ENCODE results near the gene ZMYND10. TPM values are rescaled to one million over a fixed set of nuclear protein-coding genes. Genes with fewer than 3 reads are reported as not detected.

ZMYND10 gene
- under 0.01 and 0.20 TPM in 2 replicates for total RNA-seq

DNA sequence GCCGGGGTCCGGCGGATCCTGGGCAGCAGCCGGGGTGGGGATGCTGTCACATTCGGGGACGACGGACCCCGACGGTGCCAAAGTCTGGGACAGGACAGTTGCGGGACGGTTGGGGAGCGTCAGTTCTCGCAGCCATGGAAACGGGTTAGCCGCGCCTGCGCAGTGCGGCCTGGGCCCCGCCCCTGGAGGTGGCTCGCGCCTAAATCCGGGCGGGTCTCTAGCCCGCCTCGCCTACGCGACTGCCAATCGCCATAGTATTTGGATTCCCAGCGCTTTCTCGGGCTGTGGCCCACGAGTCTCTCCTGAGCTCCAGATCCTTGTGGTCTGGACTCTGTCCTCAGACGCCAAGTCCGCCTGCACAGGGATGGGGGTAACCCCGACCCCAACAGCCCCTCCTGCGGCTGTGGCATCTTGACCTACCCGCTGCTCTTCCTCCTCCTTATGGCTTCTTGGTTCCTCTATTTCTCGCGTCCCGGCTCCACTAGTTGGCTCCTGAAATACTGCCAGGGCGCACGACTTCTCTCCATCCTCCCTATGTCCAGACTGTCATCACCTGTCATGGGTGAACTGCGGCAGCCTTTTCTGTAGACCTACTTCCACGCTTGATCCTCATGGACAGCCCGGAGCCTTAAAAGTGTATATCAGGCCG lies at the start of gene ZMYND10:
Gene ZMYND10 (minus strand): TSS at position 147 of the 649 bp plus-strand sequence. CDS start 153 bp downstream, outside the sequence.

DNA sequence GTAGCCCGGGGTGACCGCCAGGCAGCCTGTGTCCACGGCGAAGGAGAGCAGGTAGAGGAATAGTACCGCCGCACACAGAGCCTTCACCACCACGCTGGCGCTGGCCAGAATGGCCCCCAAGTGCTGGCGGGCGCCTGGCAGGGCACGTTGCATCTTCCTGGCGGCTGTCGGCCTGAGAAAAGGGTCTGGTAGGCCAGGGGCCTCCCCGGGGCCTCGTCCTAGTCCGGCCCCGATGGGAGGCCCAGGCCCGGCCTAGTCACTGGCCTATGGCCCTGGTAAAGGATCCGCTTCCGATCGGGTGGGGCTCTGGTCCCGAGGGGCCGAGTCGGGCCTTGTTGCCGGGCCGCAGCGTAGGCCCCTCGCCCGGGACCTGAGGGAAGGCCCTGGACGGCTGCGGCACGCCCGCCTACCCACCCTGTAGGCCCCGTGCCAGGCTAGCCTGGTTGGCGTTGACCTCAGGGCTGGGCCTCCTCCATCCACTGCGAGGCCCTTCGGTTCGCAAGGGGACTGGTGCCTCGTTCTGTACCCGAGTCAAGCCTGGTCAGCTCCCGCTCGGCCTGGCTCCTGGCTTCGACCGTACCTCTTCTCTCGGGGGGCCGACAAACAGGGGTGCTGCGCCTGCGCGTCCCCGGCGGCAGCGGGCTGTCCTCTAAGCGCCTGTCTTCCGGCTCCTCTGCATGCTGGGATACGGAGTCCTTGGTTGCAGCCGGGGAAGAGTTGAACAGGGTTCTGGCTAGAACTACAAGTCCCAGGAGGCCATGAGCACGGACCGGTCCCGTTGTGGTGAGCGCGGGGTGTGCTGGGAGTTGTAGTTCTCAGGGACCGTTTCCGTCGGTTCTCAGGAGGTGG lies 13.6 kb upstream of the ZMYND10 start, which contains the start of gene TMEM115:
Gene TMEM115 (minus strand): TSS at position 611 of the 849 bp plus-strand sequence. CDS start 458 bp downstream, at position 153.

DNA sequence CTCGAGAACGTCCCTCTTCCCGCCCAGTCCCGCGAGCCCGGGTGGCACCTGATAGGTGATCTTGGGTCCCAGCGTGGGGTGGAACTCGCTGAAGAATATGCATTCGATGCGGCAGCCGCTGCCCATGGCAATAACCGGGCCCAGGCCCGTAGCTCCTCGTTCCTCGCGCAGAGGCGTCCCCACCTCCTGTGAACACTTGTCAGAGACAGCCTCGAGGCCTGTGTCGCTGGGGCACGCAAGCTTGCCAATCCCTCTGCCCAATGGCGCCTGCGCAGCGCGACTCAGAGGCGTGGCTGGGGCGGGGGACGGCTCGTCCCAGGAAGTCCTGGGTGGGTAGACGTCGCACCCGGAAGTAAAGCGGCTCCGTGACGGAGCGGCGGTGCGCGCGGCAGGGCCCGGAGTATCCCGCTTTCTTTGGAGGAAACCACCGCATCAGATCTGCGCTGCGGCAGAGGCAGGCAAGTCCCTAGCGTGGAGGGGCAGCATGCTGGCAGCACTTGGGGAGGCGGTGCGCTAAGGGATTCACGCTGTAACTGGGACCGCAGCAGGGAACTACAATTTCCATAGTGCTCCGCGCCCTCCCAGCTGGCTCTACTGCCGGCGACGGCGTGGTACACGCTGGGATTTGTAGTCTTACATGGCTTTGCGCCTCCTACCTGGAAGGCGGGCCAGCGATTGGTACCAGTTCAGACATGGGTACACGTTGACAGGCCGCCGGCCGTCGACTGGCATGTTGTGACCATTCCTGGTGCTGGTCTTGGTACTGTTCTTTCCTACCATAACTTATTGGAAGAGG lies 5.2 kb upstream of the ZMYND10 start, which contains the start of the genes CYB561D2 and NPRL2:
Gene CYB561D2 (plus strand): TSS at position 336 of the 796 bp plus-strand sequence. CDS start 572 bp downstream, outside the sequence.
Gene NPRL2 (minus strand): TSS at position 249 of the 796 bp plus-strand sequence. CDS start 123 bp downstream, at position 126.

DNA sequence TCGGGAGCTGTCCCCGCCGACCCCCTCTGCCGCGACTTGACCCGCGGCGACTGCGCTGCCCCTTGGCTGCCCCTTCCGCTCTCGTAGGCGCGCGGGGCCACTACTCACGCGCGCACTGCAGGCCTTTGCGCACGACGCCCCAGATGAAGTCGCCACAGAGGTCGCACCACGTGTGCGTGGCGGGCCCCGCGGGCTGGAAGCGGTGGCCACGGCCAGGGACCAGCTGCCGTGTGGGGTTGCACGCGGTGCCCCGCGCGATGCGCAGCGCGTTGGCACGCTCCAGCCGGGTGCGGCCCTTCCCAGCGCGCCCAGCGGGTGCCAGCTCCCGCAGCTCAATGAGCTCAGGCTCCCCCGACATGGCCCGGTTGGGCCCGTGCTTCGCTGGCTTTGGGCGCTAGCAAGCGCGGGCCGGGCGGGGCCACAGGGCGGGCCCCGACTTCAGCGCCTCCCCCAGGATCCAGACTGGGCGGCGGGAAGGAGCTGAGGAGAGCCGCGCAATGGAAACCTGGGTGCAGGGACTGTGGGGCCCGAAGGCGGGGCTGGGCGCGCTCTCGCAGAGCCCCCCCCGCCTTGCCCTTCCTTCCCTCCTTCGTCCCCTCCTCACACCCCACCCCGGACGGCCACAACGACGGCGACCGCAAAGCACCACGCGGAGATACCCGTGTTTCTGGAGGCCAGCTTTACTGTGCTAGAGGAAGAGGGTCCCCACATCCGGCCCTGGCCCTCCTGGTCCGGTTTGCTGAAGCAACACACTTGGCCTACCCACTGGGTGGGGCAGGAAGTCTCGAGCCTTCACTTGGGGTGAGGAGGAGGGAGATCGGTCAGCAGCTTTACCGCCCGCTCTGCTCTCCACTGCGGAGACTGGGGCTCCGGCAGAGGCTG lies 4.8 kb downstream of the ZMYND10 start, which contains the start of gene RASSF1:
Gene RASSF1 (minus strand): TSS at position 389 of the 882 bp plus-strand sequence. CDS start 31 bp downstream, at position 358.

DNA sequence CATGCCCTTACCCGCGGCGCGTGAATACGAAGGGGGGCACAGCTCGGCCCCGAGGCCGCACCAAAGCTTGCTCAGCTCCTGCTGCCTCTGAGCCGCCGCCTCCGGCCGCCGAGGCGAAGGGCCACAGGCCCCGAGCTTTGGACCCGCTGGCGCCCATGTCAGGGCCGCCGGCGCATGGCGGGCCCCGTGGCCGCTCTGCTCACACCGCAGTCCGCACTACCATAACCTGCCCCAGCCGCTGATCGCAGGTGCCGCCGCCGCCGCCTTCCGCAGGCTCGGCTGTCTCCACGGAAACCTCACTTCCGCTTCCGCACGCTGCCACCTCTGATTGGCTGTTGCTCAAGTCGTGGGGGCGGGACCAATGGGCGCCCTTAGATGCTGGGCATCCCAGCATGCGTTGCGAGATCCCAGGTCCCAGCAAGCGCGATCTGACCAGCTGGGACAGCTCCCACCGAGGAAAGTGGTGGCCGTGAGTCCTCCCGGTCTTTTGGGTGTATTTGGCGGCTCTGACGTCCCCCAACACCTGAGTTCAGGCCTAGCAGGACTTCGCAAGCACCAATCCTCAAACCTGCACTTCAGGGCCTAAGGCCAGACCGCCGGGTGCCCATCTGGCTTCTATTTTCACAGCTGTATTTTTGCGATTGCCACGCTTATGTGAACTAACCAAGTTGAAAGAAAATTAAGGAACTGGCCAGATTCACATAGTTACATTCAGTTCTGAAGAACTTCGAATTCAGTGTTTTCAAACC lies 17.4 kb downstream of the ZMYND10 start, which contains the start of gene TUSC2:
Gene TUSC2 (minus strand): TSS at position 281 of the 749 bp plus-strand sequence. CDS start 124 bp downstream, at position 157.

DNA sequence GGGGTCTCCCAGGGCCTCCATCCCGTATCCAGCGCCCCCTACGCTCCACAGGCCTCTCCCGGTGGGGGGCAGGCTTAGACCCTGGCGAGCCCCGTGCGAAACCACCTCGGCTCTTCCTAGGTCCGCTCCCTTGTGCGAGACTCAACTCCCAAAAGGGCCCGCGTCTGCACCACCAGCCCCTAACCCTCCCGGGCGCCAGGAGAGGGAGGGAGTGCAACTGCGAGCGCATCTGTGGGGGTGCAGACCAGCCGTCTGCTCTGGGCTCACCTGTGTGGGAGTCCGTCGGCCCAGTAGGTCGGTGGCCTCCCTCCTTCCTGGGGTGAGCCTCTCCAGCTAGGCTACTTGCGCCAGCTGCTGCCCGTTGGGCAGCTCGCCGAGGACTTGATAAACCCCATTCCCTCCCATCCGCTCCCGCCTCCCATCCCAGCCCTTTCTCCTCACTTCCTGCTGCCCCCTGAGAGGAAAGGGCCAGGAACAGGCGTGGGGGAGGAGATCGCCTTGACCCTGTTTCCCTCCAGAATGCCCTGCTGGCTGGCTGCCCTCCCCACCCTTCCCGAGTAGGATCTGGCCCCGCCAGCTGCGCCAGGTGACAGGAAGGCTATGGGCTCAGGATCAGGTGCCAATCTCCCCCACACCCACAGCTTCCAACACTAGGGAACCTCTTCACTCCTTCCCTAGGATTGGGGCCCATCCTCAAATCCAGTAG lies 23.0 kb downstream of the ZMYND10 start, which contains the start of gene HYAL2:
Gene HYAL2 (minus strand): TSS at position 360 of the 706 bp plus-strand sequence. CDS start 2,256 bp downstream, outside the sequence.

DNA sequence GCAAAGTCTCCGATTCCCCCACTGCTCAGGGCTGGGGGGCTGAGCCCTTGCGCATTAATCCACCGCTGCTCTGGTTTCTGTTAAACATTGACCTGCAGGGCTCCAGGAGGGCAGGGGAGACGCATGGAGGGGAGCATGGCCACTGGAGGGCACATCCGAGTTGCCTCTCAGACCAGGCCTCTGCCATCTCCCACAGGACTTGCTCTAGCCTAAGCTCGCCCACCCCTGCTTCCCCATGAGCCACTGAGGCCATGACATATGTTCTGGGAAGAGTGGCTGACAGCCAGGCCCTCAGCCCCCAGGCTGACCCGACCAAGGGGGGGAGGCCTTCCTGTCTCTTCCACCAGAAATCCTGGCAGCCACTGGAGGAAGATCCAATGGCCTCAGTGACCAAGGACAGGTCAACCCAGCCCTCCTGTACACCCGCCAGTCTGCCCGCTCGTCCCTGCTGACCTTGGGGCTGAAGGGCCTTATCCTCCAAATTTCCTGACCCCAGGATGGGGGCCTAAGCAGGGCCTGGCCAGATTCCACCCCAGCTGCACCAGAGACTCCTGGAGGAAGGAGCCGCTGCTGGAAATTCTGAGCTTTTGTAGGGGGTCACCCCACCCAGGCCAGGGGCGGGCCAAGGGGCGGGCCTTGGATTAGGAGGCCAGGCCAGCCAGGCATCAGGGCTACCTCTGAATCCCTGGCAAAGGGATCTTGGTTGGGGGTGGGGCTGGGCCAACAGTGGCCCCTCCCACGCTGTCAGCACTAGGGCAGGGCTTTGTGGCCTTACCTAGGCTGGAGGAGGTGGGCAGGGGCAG lies 42.3 kb downstream of the ZMYND10 start, which contains the start of gene HYAL1:
Gene HYAL1 (minus strand): TSS at position 562 of the 803 bp plus-strand sequence. CDS start 618 bp downstream, outside the sequence.

DNA sequence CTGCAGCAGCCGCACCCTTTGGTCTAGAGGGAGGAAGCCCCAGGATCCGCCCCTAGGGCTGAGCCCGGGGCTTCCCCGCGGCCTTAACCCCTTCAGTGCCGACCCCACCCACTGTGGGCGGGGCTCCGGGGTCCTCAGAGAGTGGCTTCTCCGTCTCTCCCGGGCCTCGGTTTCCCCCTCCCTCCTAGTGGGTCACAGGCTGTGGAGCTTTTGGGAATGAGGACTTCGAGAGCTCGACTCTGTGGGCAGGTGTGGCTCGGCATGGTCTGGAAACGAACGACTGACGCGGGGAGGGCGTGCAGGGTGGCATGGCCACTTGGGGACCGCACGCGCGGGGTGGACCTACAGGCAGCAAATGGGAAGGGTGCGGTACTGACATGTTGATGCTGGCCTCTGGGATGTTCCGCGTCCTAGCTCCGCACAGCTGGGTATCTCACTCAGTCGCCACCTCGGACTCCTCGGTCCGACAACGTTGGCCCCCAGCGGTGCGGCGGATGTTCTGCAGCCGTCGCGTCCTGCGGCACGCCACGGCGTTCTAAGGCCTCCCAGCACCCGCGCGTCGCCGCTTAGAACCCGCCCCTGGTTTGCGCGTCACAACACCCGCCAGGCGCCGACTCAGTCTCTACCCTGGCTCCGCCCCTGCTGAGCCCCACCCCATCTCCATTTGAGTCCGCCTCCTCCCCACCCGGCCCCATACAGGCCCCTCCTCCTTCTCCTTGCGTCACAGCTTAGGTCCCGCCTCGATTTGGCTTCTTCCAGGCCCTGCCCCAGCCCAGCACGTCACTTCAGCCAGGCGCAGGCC lies 46.5 kb downstream of the ZMYND10 start, which contains the start of the genes HYAL3 and NAA80:
Gene HYAL3 (minus strand): TSS at position 570 of the 802 bp plus-strand sequence. CDS start 3,803 bp downstream, outside the sequence.
Gene NAA80 (minus strand): TSS at position 570 of the 802 bp plus-strand sequence. CDS start 1,942 bp downstream, outside the sequence.

DNA sequence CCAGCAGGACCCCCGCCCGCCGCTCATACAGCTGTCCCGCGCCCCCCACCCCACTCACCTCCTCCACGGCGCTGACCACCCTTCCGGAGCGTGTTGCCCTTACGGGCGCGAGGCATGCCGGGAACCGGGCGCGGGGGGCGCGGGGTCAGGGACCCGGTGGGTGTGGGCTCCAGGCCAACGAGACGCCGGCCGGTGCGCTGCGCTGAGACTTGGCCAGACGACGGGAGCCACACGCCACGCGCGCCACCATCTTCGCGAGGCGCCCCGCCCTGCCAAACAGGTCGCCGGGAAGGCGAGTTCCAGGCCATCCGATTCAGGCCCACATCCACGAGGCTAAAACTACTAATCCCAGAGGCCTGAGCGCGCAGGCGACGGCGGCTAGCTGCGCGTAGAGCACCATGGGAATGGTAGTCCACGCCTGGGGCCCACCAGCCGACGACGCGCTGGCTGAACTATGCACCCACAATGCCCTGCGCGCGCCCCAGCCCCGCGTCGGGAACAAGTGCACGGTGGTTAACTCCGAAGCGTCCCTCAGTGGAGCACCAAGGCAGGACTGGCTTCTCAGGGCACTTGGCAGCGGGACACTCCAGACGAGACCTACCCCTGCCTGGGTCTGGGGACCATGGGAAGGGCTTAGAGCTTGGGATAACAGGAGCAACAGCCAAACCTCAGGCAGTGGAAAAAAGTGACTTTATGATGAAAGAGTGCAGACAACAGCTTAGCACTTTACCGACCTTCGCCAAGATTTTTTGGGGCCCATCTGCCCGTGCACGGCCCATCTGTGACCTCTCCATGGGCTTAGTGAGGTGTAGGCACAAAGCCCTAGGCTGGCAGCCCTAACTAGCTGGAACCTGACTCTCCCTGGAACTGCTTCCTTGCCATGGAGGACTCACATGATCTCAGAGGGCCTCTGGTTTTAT lies 53.1 kb downstream of the ZMYND10 start, which contains the start of gene IFRD2:
Gene IFRD2 (minus strand): TSS at position 271 of the 920 bp plus-strand sequence. CDS start 155 bp downstream, at position 116.

Other genes with a start within 250 kb of the ZMYND10 start
- 0.73 and 6.5 TPM in 2 replicates for gene SEMA3F, start 190.4 kb downstream of the ZMYND10 start, total RNA-seq
- gene GNAT1, start 154.1 kb downstream of the ZMYND10 start, total RNA-seq: not detected in 2 replicates
- gene SLC38A3, start 140.5 kb downstream of the ZMYND10 start, total RNA-seq: not detected in 2 replicates
- gene GNAI2, start 109.5 kb downstream of the ZMYND10 start, total RNA-seq: 231 and 232 TPM in 2 replicates
- gene SEMA3B, start 76.6 kb downstream of the ZMYND10 start, total RNA-seq: 0.59 and 0.73 TPM in 2 replicates
- gene LSMEM2, start 66.6 kb downstream of the ZMYND10 start, total RNA-seq: not detected in 2 replicates
- 133 and 152 TPM in 2 replicates for gene IFRD2, start 53.3 kb downstream of the ZMYND10 start, total RNA-seq
- gene HYAL3, start 46.3 kb downstream of the ZMYND10 start, total RNA-seq: 3.3 and 5.7 TPM in 2 replicates
- 11.5 and 15.8 TPM in 2 replicates for gene NAA80, start 46.3 kb downstream of the ZMYND10 start, total RNA-seq
- 2.7 and 3.7 TPM in 2 replicates for gene HYAL1, start 42.2 kb downstream of the ZMYND10 start, total RNA-seq
- gene HYAL2, start 23.0 kb downstream of the ZMYND10 start, total RNA-seq: 32.0 and 34.4 TPM in 2 replicates
- gene TUSC2, start 17.5 kb downstream of the ZMYND10 start, total RNA-seq: 10.7 and 11.9 TPM in 2 replicates
- gene RASSF1, start 4.9 kb downstream of the ZMYND10 start, total RNA-seq: 23.9 and 25.0 TPM in 2 replicates
- gene NPRL2, start 5.0 kb upstream of the ZMYND10 start, total RNA-seq: 23.5 and 28.7 TPM in 2 replicates
- gene CYB561D2, start 5.1 kb upstream of the ZMYND10 start, total RNA-seq: 18.8 and 25.4 TPM in 2 replicates
- gene TMEM115, start 13.8 kb upstream of the ZMYND10 start, total RNA-seq: 54.2 and 55.9 TPM in 2 replicates
- not detected in 2 replicates for gene CACNA2D2, start 157.9 kb upstream of the ZMYND10 start, total RNA-seq
- gene C3orf18, start 222.0 kb upstream of the ZMYND10 start, total RNA-seq: 7.2 and 8.5 TPM in 2 replicates
- 6.6 and 11.5 TPM in 2 replicates for gene HEMK1, start 223.8 kb upstream of the ZMYND10 start, total RNA-seq

All from subcutaneous preadipocyte (primary cell).